OCI-LY1 (cell line): Measurements from ENCODE around the gene IFT81.

ENCODE experiments used
- H2AFZ ChIP-seq: fragments of 200-600 bp; sonication (generic), shearing (Covaris generic); 2 replicates; pipeline ENCODE4 v1.6.0; 2014; ENCODE audit warnings: antibody characterized with exemption, mild to moderate bottlenecking, low read length
- H3F3A ChIP-seq: fragments of 200-600 bp; sonication (generic), shearing (Covaris generic); 2 replicates; pipeline ENCODE4 v1.6.0; 2014; ENCODE audit warnings: mild to moderate bottlenecking, antibody characterized with exemption, low read length, moderate library complexity; ENCODE audit not compliant: insufficient read depth
- H3K27ac ChIP-seq: fragments of 200-600 bp; sonication (generic); 2 replicates; pipeline ENCODE4 v1.5.1; 2014; ENCODE audit warnings: low read length, mixed run types, mild to moderate bottlenecking, low read depth; ENCODE audit not compliant: poor library complexity, severe bottlenecking
- H3K27me3 ChIP-seq: fragments of 200-600 bp; sonication (generic); 2 replicates; pipeline ENCODE4 v1.6.0; 2014; ENCODE audit warnings: antibody characterized with exemption, mild to moderate bottlenecking, low read length, moderate library complexity; ENCODE audit not compliant: insufficient read depth
- H3K36me3 ChIP-seq: fragments of 200-600 bp; sonication (generic); 2 replicates; pipeline ENCODE4 v1.6.1; 2014; ENCODE audit warnings: mild to moderate bottlenecking, antibody characterized with exemption, low read length, moderate library complexity, mixed read lengths; ENCODE audit not compliant: insufficient read depth
- H3K4me1 ChIP-seq: fragments of 200-600 bp; sonication (generic); 2 replicates; pipeline ENCODE4 v1.5.1; 2014; ENCODE audit warnings: mild to moderate bottlenecking, low read length, moderate library complexity; ENCODE audit not compliant: insufficient read depth, severe bottlenecking
- H3K4me2 ChIP-seq: fragments of 200-600 bp; sonication (generic), shearing (Covaris generic); 2 replicates; pipeline ENCODE4 v1.6.1; 2014; ENCODE audit warnings: low read length
- H3K4me3 ChIP-seq: fragments of 200-600 bp; sonication (generic); 2 replicates; pipeline ENCODE4 v1.5.1; 2014; ENCODE audit warnings: low read length, low read depth, mild to moderate bottlenecking, mixed read lengths; ENCODE audit not compliant: poor library complexity, severe bottlenecking
- H3K79me2 ChIP-seq: fragments of 200-600 bp; shearing (Covaris generic); 2 replicates; pipeline ENCODE4 v1.6.1; 2016; ENCODE audit warnings: mixed run types, low read length, mixed read lengths; ENCODE audit not compliant: insufficient read depth
- H3K9ac ChIP-seq: fragments of 200-600 bp; sonication (generic), shearing (Covaris generic); 2 replicates; pipeline ENCODE4 v1.6.1; 2014; ENCODE audit warnings: mild to moderate bottlenecking, low read length, mixed read lengths
- H3K9me2 ChIP-seq: fragments of 200-600 bp; sonication (generic), shearing (Covaris generic); 2 replicates; pipeline ENCODE4 v1.6.1; 2014; ENCODE audit warnings: low read depth, mild to moderate bottlenecking, low read length, mixed read lengths
- H3K9me3 ChIP-seq: fragments of 200-600 bp; shearing (Covaris generic); 2 replicates; pipeline ENCODE4 v1.6.1; 2014; ENCODE audit warnings: low read length, mixed read lengths
- H4K20me1 ChIP-seq: fragments of 200-600 bp; sonication (generic), shearing (Covaris generic); 2 replicates; pipeline ENCODE4 v1.6.0; 2016; ENCODE audit warnings: mild to moderate bottlenecking, low read length; ENCODE audit not compliant: insufficient read depth
- CTCF ChIP-seq: fragments of 200-600 bp; sonication (generic), shearing (Covaris generic); IDR thresholded peaks from 2 replicates; pipeline ENCODE4 v1.5.1; 2017; ENCODE audit warnings: mild to moderate bottlenecking, antibody characterized with exemption, low read length, moderate library complexity, mixed read lengths
- EZH2 ChIP-seq: fragments of 200-600 bp; sonication (generic), shearing (Covaris generic); IDR thresholded peaks from 2 replicates; pipeline ENCODE4 v1.8.0; 2017; ENCODE audit warnings: borderline replicate concordance, mixed run types, mild to moderate bottlenecking, antibody characterized with exemption, low read length, moderate library complexity, mixed read lengths

Gene IFT81

GRCh38 chr12:110175201-110175600 is 51.0 kb downstream of the IFT81 start:
- H3K36me3 ChIP-seq, result no peaks in the 10 kb centered on the region
- H3K4me1 ChIP-seq, result no peaks in the 10 kb centered on the region
- no peaks in the 10 kb centered on the region for H3F3A ChIP-seq
- H3K27ac ChIP-seq, result no peak overlapping the region
- no peak overlapping the region for H3K4me2 ChIP-seq
- no peaks in the 10 kb centered on the region for H3K27me3 ChIP-seq
- H3K79me2 ChIP-seq, result no peaks in the 10 kb centered on the region
- H2AFZ ChIP-seq, result no peak overlapping the region
- H3K9me3 ChIP-seq, result no peaks in the 10 kb centered on the region
- H3K9me2 ChIP-seq, result no peaks in the 10 kb centered on the region
- H3K9ac ChIP-seq, result no peak overlapping the region
- H3K4me3 ChIP-seq, result no peak overlapping the region
- TF ChIP-seq EZH2 (no peak), CTCF (no peak)
- no peaks in the 10 kb centered on the region for H4K20me1 ChIP-seq

- H3F3A ChIP-seq, result no peaks in the 10 kb centered on the region
- H4K20me1 ChIP-seq, result no peaks in the 10 kb centered on the region
- no peak overlapping the region for H3K4me3 ChIP-seq
- TF ChIP-seq EZH2, result no peak
- TF ChIP-seq CTCF, result no peak
- no peak overlapping the region for H3K9ac ChIP-seq
- no peaks in the 10 kb centered on the region for H3K9me2 ChIP-seq
- no peaks in the 10 kb centered on the region for H3K27me3 ChIP-seq
- H2AFZ ChIP-seq, result no peak overlapping the region
- no peaks in the 10 kb centered on the region for H3K36me3 ChIP-seq
- no peaks in the 10 kb centered on the region for H3K79me2 ChIP-seq
- H3K9me3 ChIP-seq, result no peaks in the 10 kb centered on the region
- no peak overlapping the region for H3K4me2 ChIP-seq
- no peak overlapping the region for H3K27ac ChIP-seq
- no peaks in the 10 kb centered on the region for H3K4me1 ChIP-seq
These were observed 52.6 kb downstream of the IFT81 start for GRCh38 chr12:110176745-110177144.

GRCh38 chr12:110179291-110179690 is 55.1 kb downstream of the IFT81 start:
- H4K20me1 ChIP-seq, result no peaks in the 10 kb centered on the region
- no peak overlapping the region for H3K9ac ChIP-seq
- no peaks in the 10 kb centered on the region for H3K79me2 ChIP-seq
- no peak overlapping the region for H3K4me3 ChIP-seq
- no peaks in the 10 kb centered on the region for H3K36me3 ChIP-seq
- no peaks in the 10 kb centered on the region for H3K27me3 ChIP-seq
- no peak overlapping the region for H3K27ac ChIP-seq
- no peak overlapping the region for H2AFZ ChIP-seq
- H3K9me3 ChIP-seq, result no peaks in the 10 kb centered on the region
- H3K4me2 ChIP-seq, result no peak overlapping the region
- TF ChIP-seq CTCF (no peak), EZH2 (no peak)
- no peaks in the 10 kb centered on the region for H3K9me2 ChIP-seq
- H3F3A ChIP-seq, result no peaks in the 10 kb centered on the region
- no peaks in the 10 kb centered on the region for H3K4me1 ChIP-seq
